ENCODE measurements around the gene ENTPD2. TPM values are rescaled to one million over a fixed set of nuclear protein-coding genes. Genes with fewer than 3 reads are reported as not detected.

ENTPD2 gene
- total and polyA plus RNA-seq, 9 of the 15 experiments (the other 6 are each of a cell fraction or from before 2014, with no cell fraction given): 0.04 to 0.60 (median 0.14) TPM; not detected in 4

DNA sequence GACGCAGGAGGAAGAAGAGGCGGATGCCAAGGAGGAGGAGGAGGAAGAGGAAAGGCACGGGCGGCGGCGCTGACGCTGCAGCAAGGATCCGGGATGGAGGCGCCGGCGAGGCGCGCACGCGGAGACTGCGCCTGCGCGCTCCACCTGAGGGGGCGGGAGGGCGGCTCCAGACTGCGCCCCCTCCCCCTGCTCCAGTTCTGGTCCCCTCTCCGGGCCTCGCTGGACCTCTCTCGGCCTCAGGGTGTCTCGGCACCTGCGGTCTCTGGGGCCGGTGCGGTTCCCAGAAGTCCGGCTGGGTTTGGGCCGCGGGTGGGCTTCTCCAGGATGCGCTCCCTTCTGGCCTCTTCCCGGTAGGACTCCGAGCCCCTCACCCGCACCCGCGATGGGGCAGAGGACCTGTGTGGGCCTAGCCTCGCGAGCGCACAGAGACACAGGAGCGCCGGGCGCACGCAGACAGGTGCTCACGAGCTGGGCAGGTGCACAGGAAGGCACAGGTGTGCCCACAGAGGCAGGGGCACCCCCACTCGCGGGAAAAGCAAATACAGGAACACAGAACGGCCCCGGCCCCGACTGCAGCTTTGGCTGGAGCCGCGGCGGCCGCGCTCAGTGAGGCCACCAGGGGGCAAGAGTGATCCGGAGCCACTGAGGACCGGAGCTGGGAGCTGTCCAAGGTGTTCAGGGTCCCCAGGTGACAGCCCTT, 7.6 kb downstream of the ENTPD2 start, which contains the start of gene NPDC1 (continued):
- TF ChIP-seq SNRNP70 (optimal IDR thresholded peaks at IDR 0.05; ENCODE audit: low read depth, low read length) (no peak), SAP30 (IDR thresholded peaks at IDR 0.05; ENCODE audit: borderline replicate concordance, insufficient read depth, low read depth, low read length, poor library complexity, severe bottlenecking) (peak; percentile 38), HMGN3 (IDR thresholded peaks at IDR 0.05; ENCODE audit: borderline replicate concordance, extremely low read depth, insufficient read length, low read depth, low read length) (peak; percentile 27), TCF7L2 (IDR thresholded peaks at IDR 0.05; ENCODE audit: low read depth, low read length) (no peak), RCOR1 (IDR thresholded peaks at IDR 0.05; ENCODE audit: borderline replicate concordance in 1 of 2, low read depth in 2 of 2, low read length in 2 of 2) (peak in 1 of 2 experiments; percentile 81; a peak in 1 of 4 replicates), E4F1 (CRISPR knock-in tag; IDR thresholded peaks at IDR 0.05; ENCODE audit: borderline replicate concordance) (no peak), SMAD4 (CRISPR knock-in tag; conservative IDR thresholded peaks at IDR 0.05) (peak; percentile 57; the same call in 1 of the 2 replicates), SP1 (CRISPR knock-in tag; IDR thresholded peaks at IDR 0.05) (no peak; the same call in 1 of the 2 replicates), ZNF785 (CRISPR knock-in tag; IDR thresholded peaks at IDR 0.05) (no peak)
- TF ChIP-seq, protein P1, sequence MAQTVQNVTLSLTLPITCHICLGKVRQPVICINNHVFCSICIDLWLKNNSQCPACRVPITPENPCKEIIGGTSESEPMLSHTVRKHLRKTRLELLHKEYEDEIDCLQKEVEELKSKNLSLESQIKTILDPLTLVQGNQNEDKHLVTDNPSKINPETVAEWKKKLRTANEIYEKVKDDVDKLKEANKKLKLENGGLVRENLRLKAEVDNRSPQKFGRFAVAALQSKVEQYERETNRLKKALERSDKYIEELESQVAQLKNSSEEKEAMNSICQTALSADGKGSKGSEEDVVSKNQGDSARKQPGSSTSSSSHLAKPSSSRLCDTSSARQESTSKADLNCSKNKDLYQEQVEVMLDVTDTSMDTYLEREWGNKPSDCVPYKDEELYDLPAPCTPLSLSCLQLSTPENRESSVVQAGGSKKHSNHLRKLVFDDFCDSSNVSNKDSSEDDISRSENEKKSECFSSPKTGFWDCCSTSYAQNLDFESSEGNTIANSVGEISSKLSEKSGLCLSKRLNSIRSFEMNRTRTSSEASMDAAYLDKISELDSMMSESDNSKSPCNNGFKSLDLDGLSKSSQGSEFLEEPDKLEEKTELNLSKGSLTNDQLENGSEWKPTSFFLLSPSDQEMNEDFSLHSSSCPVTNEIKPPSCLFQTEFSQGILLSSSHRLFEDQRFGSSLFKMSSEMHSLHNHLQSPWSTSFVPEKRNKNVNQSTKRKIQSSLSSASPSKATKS (CRISPR knock-in tag; IDR thresholded peaks at IDR 0.05): no peak
- TF ChIP-seq, protein P2, sequence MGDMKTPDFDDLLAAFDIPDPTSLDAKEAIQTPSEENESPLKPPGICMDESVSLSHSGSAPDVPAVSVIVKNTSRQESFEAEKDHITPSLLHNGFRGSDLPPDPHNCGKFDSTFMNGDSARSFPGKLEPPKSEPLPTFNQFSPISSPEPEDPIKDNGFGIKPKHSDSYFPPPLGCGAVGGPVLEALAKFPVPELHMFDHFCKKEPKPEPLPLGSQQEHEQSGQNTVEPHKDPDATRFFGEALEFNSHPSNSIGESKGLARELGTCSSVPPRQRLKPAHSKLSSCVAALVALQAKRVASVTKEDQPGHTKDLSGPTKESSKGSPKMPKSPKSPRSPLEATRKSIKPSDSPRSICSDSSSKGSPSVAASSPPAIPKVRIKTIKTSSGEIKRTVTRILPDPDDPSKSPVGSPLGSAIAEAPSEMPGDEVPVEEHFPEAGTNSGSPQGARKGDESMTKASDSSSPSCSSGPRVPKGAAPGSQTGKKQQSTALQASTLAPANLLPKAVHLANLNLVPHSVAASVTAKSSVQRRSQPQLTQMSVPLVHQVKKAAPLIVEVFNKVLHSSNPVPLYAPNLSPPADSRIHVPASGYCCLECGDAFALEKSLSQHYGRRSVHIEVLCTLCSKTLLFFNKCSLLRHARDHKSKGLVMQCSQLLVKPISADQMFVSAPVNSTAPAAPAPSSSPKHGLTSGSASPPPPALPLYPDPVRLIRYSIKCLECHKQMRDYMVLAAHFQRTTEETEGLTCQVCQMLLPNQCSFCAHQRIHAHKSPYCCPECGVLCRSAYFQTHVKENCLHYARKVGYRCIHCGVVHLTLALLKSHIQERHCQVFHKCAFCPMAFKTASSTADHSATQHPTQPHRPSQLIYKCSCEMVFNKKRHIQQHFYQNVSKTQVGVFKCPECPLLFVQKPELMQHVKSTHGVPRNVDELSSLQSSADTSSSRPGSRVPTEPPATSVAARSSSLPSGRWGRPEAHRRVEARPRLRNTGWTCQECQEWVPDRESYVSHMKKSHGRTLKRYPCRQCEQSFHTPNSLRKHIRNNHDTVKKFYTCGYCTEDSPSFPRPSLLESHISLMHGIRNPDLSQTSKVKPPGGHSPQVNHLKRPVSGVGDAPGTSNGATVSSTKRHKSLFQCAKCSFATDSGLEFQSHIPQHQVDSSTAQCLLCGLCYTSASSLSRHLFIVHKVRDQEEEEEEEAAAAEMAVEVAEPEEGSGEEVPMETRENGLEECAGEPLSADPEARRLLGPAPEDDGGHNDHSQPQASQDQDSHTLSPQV (IDR thresholded peaks at IDR 0.05): no peak
- TF ChIP-seq, protein P3, sequence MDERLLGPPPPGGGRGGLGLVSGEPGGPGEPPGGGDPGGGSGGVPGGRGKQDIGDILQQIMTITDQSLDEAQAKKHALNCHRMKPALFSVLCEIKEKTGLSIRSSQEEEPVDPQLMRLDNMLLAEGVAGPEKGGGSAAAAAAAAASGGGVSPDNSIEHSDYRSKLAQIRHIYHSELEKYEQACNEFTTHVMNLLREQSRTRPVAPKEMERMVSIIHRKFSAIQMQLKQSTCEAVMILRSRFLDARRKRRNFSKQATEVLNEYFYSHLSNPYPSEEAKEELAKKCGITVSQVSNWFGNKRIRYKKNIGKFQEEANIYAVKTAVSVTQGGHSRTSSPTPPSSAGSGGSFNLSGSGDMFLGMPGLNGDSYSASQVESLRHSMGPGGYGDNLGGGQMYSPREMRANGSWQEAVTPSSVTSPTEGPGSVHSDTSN (CRISPR knock-in tag; IDR thresholded peaks at IDR 0.05; ENCODE audit: low read depth): no peak
- TF ChIP-seq, protein P3 (tag; conservative IDR thresholded peaks at IDR 0.05; ENCODE audit: low read depth): no peak

Measured in K562 (cell line).